Measurements from ENCODE around the gene RNF34.

- TF ChIP-seq CTCF (IDR thresholded peaks at IDR 0.05; ENCODE audit: control extremely low read depth in 1 of 3, insufficient read depth in 1 of 3, low read depth in 1 of 3, low read length in 3 of 3): no peak
- no peak for TF ChIP-seq CHD2 (IDR thresholded peaks at IDR 0.05; ENCODE audit: low read length)
- TF ChIP-seq MAFK (IDR thresholded peaks at IDR 0.05; ENCODE audit: low read depth, low read length): no peak
- no peak for TF ChIP-seq EP300 (IDR thresholded peaks at IDR 0.05; ENCODE audit: borderline replicate concordance in 1 of 2, low read depth in 2 of 2, low read length in 2 of 2)
- no peak for TF ChIP-seq SIN3A (conservative IDR thresholded peaks at IDR 0.05 in 1 of 2, IDR thresholded peaks at IDR 0.05 in 1 of 2; ENCODE audit: low read depth in 1 of 2, low read length in 2 of 2)
- TF ChIP-seq NRF1 (IDR thresholded peaks at IDR 0.05; ENCODE audit: low read depth, low read length): no peak
- TF ChIP-seq NANOG (IDR thresholded peaks at IDR 0.05; ENCODE audit: insufficient read depth, low read depth, low read length, poor library complexity, severe bottlenecking): no peak
- no peak for TF ChIP-seq POLR2A (IDR thresholded peaks at IDR 0.05; ENCODE audit: control extremely low read depth in 1 of 2, low read depth in 2 of 2, low read length in 2 of 2)
- TF ChIP-seq ZNF274 (IDR thresholded peaks at IDR 0.05; ENCODE audit: borderline replicate concordance, extremely low read depth, low read length): no peak
- no peak for TF ChIP-seq POLR2AphosphoS5 (IDR thresholded peaks at IDR 0.05; ENCODE audit: low read depth, low read length)
- no peak for TF ChIP-seq CBX5 (IDR thresholded peaks at IDR 0.05; ENCODE audit: low read depth, low read length)
- TF ChIP-seq RAD21 (IDR thresholded peaks at IDR 0.05 in 1 of 2, conservative IDR thresholded peaks at IDR 0.05 in 1 of 2; ENCODE audit: low read depth in 2 of 2, low read length in 2 of 2): no peak
Observed at GRCh38 chr12:121356657-121357056, 43.3 kb upstream of the RNF34 start.
